OCI-LY1 (cell line): Measurements from ENCODE around the gene CPAMD8.

Source experiments
- H2AFZ ChIP-seq: fragments of 200-600 bp; sonication (generic), shearing (Covaris generic); 2 replicates; pipeline ENCODE4 v1.6.0; 2014; ENCODE audit warnings: antibody characterized with exemption, mild to moderate bottlenecking, low read length
- H3F3A ChIP-seq: fragments of 200-600 bp; sonication (generic), shearing (Covaris generic); 2 replicates; pipeline ENCODE4 v1.6.0; 2014; ENCODE audit warnings: mild to moderate bottlenecking, antibody characterized with exemption, low read length, moderate library complexity; ENCODE audit not compliant: insufficient read depth
- H3K27ac ChIP-seq: fragments of 200-600 bp; sonication (generic); 2 replicates; pipeline ENCODE4 v1.5.1; 2014; ENCODE audit warnings: low read length, mixed run types, mild to moderate bottlenecking, low read depth; ENCODE audit not compliant: poor library complexity, severe bottlenecking
- H3K27me3 ChIP-seq: fragments of 200-600 bp; sonication (generic); 2 replicates; pipeline ENCODE4 v1.6.0; 2014; ENCODE audit warnings: antibody characterized with exemption, mild to moderate bottlenecking, low read length, moderate library complexity; ENCODE audit not compliant: insufficient read depth
- H3K36me3 ChIP-seq: fragments of 200-600 bp; sonication (generic); 2 replicates; pipeline ENCODE4 v1.6.1; 2014; ENCODE audit warnings: mild to moderate bottlenecking, antibody characterized with exemption, low read length, moderate library complexity, mixed read lengths; ENCODE audit not compliant: insufficient read depth
- H3K4me1 ChIP-seq: fragments of 200-600 bp; sonication (generic); 2 replicates; pipeline ENCODE4 v1.5.1; 2014; ENCODE audit warnings: mild to moderate bottlenecking, low read length, moderate library complexity; ENCODE audit not compliant: insufficient read depth, severe bottlenecking
- H3K4me2 ChIP-seq: fragments of 200-600 bp; sonication (generic), shearing (Covaris generic); 2 replicates; pipeline ENCODE4 v1.6.1; 2014; ENCODE audit warnings: low read length
- H3K4me3 ChIP-seq: fragments of 200-600 bp; sonication (generic); 2 replicates; pipeline ENCODE4 v1.5.1; 2014; ENCODE audit warnings: low read length, low read depth, mild to moderate bottlenecking, mixed read lengths; ENCODE audit not compliant: poor library complexity, severe bottlenecking
- H3K79me2 ChIP-seq: fragments of 200-600 bp; shearing (Covaris generic); 2 replicates; pipeline ENCODE4 v1.6.1; 2016; ENCODE audit warnings: mixed run types, low read length, mixed read lengths; ENCODE audit not compliant: insufficient read depth
- H3K9ac ChIP-seq: fragments of 200-600 bp; sonication (generic), shearing (Covaris generic); 2 replicates; pipeline ENCODE4 v1.6.1; 2014; ENCODE audit warnings: mild to moderate bottlenecking, low read length, mixed read lengths
- H3K9me2 ChIP-seq: fragments of 200-600 bp; sonication (generic), shearing (Covaris generic); 2 replicates; pipeline ENCODE4 v1.6.1; 2014; ENCODE audit warnings: low read depth, mild to moderate bottlenecking, low read length, mixed read lengths
- H3K9me3 ChIP-seq: fragments of 200-600 bp; shearing (Covaris generic); 2 replicates; pipeline ENCODE4 v1.6.1; 2014; ENCODE audit warnings: low read length, mixed read lengths
- H4K20me1 ChIP-seq: fragments of 200-600 bp; sonication (generic), shearing (Covaris generic); 2 replicates; pipeline ENCODE4 v1.6.0; 2016; ENCODE audit warnings: mild to moderate bottlenecking, low read length; ENCODE audit not compliant: insufficient read depth
- CTCF ChIP-seq: fragments of 200-600 bp; sonication (generic), shearing (Covaris generic); IDR thresholded peaks from 2 replicates; pipeline ENCODE4 v1.5.1; 2017; ENCODE audit warnings: mild to moderate bottlenecking, antibody characterized with exemption, low read length, moderate library complexity, mixed read lengths
- EZH2 ChIP-seq: fragments of 200-600 bp; sonication (generic), shearing (Covaris generic); IDR thresholded peaks from 2 replicates; pipeline ENCODE4 v1.8.0; 2017; ENCODE audit warnings: borderline replicate concordance, mixed run types, mild to moderate bottlenecking, antibody characterized with exemption, low read length, moderate library complexity, mixed read lengths

The CPAMD8 gene

GRCh38 chr19:17058236-17058635, 31.6 kb upstream of the CPAMD8 start:
- no peaks in the 10 kb centered on the region for H3K9me3 ChIP-seq
- no peaks in the 10 kb centered on the region for H3K4me1 ChIP-seq
- no peaks in the 10 kb centered on the region for H3F3A ChIP-seq
- H3K4me3 ChIP-seq = no peak overlapping the region
- H3K36me3 ChIP-seq = peaks cover 94% of the 10 kb centered on the region
- H3K9me2 ChIP-seq = no peaks in the 10 kb centered on the region
- H3K27ac ChIP-seq = no peak overlapping the region
- no peak overlapping the region for H3K4me2 ChIP-seq
- TF ChIP-seq EZH2 (no peak), CTCF (no peak)
- H3K27me3 ChIP-seq = no peaks in the 10 kb centered on the region
- no peak overlapping the region for H2AFZ ChIP-seq
- H3K79me2 ChIP-seq = peaks cover 6% of the 10 kb centered on the region
- H4K20me1 ChIP-seq = no peaks in the 10 kb centered on the region
- no peak overlapping the region for H3K9ac ChIP-seq

DNA sequence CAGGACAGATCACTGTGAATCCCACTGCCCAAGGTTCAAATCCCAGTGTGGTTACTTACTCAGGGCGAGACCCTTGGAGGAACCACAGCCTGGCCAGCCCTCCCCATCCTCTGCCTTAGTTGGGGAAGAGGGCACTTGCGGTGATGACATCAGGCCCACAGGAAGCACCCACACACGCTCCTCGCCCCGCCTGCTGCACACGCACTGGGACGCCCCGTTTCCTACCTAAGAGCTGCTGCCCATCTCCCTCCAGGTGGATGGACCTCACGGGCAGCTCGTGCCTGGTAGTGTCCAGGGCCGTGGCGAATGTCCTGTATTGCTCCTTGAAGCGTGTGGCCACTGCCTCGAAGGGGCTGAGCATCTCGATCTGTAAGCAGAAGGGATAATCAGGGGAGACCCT, 29.0 kb upstream of the CPAMD8 start:
- Histone ChIP-seq H3K4me2 (no peak overlapping the region), H3F3A (no peaks in the 10 kb centered on the region), H3K9ac (no peak overlapping the region), H3K9me2 (no peaks in the 10 kb centered on the region), H3K9me3 (no peaks in the 10 kb centered on the region), H3K4me3 (no peak overlapping the region), H4K20me1 (no peaks in the 10 kb centered on the region), H3K27me3 (no peaks in the 10 kb centered on the region), H3K4me1 (no peaks in the 10 kb centered on the region), H3K27ac (no peak overlapping the region), H2AFZ (no peak overlapping the region), H3K36me3 (peaks cover 95% of the 10 kb centered on the region), H3K79me2 (no peaks in the 10 kb centered on the region)
- TF ChIP-seq CTCF = no peak
- TF ChIP-seq EZH2 = no peak

- Histone ChIP-seq H3K4me1 (no peaks in the 10 kb centered on the region), H3K27me3 (no peaks in the 10 kb centered on the region), H3K36me3 (peaks cover 95% of the 10 kb centered on the region), H3K9me3 (no peaks in the 10 kb centered on the region), H3K9ac (no peak overlapping the region), H4K20me1 (no peaks in the 10 kb centered on the region), H2AFZ (no peak overlapping the region), H3K9me2 (no peaks in the 10 kb centered on the region), H3K4me3 (no peak overlapping the region), H3F3A (no peaks in the 10 kb centered on the region), H3K4me2 (no peak overlapping the region), H3K79me2 (no peaks in the 10 kb centered on the region), H3K27ac (no peak overlapping the region)
- no peak for TF ChIP-seq EZH2
- TF ChIP-seq CTCF = no peak
Measured at GRCh38 chr19:17054746-17055145, 28.1 kb upstream of the CPAMD8 start.
